Neural cell (in vitro differentiated cells): ENCODE measurements around the gene NKD2.

Experiments used
- CTCF ChIP-seq: fragments of 450-650 bp; IDR thresholded peaks from 2 replicates; pipeline ENCODE4 v1.5.1; 2014; ENCODE audit warnings: antibody characterized with exemption, mild to moderate bottlenecking, moderate library complexity; ENCODE audit not compliant: poor library complexity, severe bottlenecking
- EP300 ChIP-seq: fragments of 450-650 bp; conservative IDR thresholded peaks from 2 replicates; pipeline ENCODE4 v1.6.1; 2014; ENCODE audit warnings: antibody characterized with exemption, mild to moderate bottlenecking, moderate library complexity; ENCODE audit not compliant: poor library complexity, severe bottlenecking
- EZH2 ChIP-seq: fragments of 200-600, 300-800 bp; shearing (Covaris generic), sonication (generic); IDR thresholded peaks from 2 replicates; pipeline ENCODE4 v1.6.1; 2014; ENCODE audit warnings: antibody characterized with exemption, low read length, borderline replicate concordance, mild to moderate bottlenecking; ENCODE audit not compliant: insufficient read depth, poor library complexity, severe bottlenecking
- MXI1 ChIP-seq: fragments of 450-650 bp; conservative IDR thresholded peaks from 2 replicates; pipeline ENCODE4 v1.6.1; 2014; ENCODE audit warnings: antibody characterized with exemption, mild to moderate bottlenecking; ENCODE audit not compliant: poor library complexity, severe bottlenecking
- POLR2AphosphoS5 ChIP-seq: IDR thresholded peaks from 2 replicates; pipeline ENCODE4 v1.6.1; 2012
- RAD21 ChIP-seq: fragments of 450-650 bp; conservative IDR thresholded peaks from 2 replicates; pipeline ENCODE4 v1.6.1; 2014; ENCODE audit warnings: antibody characterized with exemption, mild to moderate bottlenecking, moderate library complexity
- REST ChIP-seq: IDR thresholded peaks from 2 replicates; pipeline ENCODE4 v1.6.1; 2012; ENCODE audit warnings: borderline replicate concordance
- SMC3 ChIP-seq: fragments of 450-650 bp; conservative IDR thresholded peaks from 2 replicates; pipeline ENCODE4 v1.6.1; 2014; ENCODE audit warnings: antibody characterized with exemption, mild to moderate bottlenecking, moderate library complexity; ENCODE audit not compliant: poor library complexity
- TAF1 ChIP-seq: IDR thresholded peaks from 2 replicates; pipeline ENCODE4 v1.6.1; 2012; ENCODE audit warnings: low read depth

GRCh38 chr5:1017691-1018455 lies 9.3 kb downstream of the NKD2 start:
- TF ChIP-seq CTCF (no peak), EZH2 (no peak), MXI1 (no peak), TAF1 (no peak), REST (no peak), EP300 (no peak), RAD21 (no peak), POLR2AphosphoS5 (no peak), SMC3 (no peak)
